ENCODE measurements around the gene IRF5. TPM values are rescaled to one million over a fixed set of nuclear protein-coding genes. Genes with fewer than 3 reads are reported as not detected.

Gene IRF5
- total RNA-seq, 2 donors from 2014 or later: 5.0 to 9.7 TPM

DNA sequence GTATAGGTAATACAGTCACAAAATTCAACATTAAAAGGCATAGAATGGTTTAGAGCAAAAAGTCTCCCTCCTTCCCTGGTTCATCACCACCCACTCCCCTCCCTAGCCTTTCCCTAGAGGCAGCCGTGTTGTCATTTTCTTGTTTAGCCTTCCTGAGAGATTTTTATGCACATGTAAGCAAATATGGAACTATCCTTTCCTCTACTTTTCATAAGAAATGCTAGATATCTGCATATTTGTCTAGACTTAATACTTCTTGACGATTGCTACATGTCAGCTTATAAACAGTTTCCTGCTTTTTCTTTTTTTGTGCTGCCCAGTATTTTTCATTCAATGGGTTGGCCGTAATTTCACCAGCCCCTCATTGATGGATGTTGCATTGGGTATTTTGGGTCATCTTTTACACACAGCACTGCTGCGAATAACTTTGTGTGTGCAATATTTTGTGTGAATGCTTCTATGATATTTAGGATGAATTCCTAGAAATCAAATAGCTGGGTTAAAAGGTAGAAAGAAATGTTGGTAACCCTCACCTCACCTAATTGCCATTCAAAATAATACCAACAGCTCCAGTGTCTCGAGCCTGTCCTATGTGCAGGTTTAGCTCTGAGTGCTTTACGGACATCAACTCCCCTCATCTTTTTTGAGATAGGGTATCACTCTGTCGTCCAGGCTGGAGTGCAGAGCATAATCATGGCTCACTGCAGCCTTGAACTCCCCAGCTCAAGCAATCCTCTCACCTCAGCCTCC, 6.9 kb downstream of the IRF5 start:
- TF ChIP-seq, protein P1, sequence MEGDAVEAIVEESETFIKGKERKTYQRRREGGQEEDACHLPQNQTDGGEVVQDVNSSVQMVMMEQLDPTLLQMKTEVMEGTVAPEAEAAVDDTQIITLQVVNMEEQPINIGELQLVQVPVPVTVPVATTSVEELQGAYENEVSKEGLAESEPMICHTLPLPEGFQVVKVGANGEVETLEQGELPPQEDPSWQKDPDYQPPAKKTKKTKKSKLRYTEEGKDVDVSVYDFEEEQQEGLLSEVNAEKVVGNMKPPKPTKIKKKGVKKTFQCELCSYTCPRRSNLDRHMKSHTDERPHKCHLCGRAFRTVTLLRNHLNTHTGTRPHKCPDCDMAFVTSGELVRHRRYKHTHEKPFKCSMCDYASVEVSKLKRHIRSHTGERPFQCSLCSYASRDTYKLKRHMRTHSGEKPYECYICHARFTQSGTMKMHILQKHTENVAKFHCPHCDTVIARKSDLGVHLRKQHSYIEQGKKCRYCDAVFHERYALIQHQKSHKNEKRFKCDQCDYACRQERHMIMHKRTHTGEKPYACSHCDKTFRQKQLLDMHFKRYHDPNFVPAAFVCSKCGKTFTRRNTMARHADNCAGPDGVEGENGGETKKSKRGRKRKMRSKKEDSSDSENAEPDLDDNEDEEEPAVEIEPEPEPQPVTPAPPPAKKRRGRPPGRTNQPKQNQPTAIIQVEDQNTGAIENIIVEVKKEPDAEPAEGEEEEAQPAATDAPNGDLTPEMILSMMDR (IDR thresholded peaks at IDR 0.05): no peak
- intact Hi-C loops (cut with DNase I): no loop called here
- H3K27me3 ChIP-seq: no peaks in the 10 kb centered on the region
- H3K9ac ChIP-seq (ENCODE audit: low read depth in 2 of 2, low read length in 2 of 2): no peak overlapping the region
- H3K4me3 ChIP-seq: no peak overlapping the region
- no peaks in the 10 kb centered on the region for H3K4me1 ChIP-seq
- H3K36me3 ChIP-seq: no peaks in the 10 kb centered on the region
- no peaks in the 10 kb centered on the region for H3K9me3 ChIP-seq
- DNase-seq: no peak
- no peak overlapping the region for H3K27ac ChIP-seq

DNA sequence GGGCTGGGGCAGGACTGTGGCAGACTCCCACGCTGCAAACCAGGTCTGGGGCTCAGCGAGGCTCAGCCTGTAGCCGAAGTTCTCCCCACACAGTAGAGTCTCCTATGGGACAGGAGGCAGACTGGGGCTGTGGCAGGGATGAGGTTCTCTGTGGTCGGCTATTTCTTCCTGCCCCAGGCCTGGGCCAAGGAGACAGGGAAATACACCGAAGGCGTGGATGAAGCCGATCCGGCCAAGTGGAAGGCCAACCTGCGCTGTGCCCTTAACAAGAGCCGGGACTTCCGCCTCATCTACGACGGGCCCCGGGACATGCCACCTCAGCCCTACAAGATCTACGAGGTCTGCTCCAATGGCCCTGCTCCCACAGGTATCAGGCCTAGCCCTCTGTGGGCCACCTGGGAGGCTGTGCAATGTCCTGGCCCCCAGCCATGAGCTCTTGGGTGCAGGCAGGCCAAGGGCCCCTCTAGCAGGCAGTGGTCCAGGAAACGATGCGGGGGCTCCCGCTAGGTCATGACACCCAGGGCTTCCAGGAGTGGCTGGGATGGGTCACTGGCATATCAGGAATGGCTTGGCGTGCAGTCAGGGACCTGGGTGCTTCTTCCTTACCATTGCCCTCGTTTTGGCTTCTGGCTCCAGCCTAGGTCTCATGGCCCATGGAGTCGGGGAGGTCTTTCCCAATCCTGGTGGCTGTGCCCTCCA, 8.1 kb downstream of the IRF5 start:
- Histone ChIP-seq H3K9ac (ENCODE audit: low read depth in 2 of 2, low read length in 2 of 2) (no peak overlapping the region), H3K36me3 (no peaks in the 10 kb centered on the region), H3K4me3 (no peak overlapping the region), H3K27ac (no peak overlapping the region), H3K27me3 (no peaks in the 10 kb centered on the region), H3K9me3 (no peaks in the 10 kb centered on the region), H3K4me1 (no peaks in the 10 kb centered on the region)
- TF ChIP-seq, protein P1 (IDR thresholded peaks at IDR 0.05): no peak
- intact Hi-C loops (cut with DNase I): no loop called here
- no peak for DNase-seq

DNA sequence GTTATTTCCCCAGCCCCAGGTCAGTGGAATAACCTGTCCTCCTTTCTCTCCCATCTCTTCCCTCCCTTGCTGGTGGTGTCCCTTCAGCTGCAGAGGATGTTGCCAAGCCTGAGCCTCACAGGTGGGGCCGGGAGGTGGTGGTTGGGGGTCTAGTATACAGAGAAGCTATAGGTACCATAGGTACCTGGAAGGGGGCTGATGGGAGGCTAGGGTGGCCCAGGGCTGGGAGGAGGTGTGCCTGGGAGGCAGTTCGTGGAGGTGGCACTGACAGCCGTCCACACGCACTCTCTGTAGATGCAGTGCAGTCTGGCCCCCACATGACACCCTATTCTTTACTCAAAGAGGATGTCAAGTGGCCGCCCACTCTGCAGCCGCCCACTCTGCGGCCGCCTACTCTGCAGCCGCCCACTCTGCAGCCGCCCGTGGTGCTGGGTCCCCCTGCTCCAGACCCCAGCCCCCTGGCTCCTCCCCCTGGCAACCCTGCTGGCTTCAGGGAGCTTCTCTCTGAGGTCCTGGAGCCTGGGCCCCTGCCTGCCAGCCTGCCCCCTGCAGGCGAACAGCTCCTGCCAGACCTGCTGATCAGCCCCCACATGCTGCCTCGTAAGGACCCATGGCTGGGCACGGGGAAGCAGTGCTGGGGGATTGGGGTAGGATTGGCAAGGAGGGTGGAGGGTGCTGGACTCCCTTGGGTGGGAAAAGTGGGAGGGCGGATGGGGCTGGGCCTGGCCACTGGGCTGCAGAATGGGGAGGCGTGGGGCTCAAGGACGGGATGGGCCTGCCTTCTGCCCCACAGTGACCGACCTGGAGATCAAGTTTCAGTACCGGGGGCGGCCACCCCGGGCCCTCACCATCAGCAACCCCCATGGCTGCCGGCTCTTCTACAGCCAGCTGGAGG, 9.5 kb downstream of the IRF5 start:
- Histone ChIP-seq H3K27me3 (no peaks in the 10 kb centered on the region), H3K4me1 (no peaks in the 10 kb centered on the region), H3K27ac (no peak overlapping the region), H3K9me3 (no peaks in the 10 kb centered on the region), H3K4me3 (no peak overlapping the region), H3K36me3 (no peaks in the 10 kb centered on the region), H3K9ac (ENCODE audit: low read depth in 2 of 2, low read length in 2 of 2) (no peak overlapping the region)
- no peak for DNase-seq
- TF ChIP-seq, protein P1 (IDR thresholded peaks at IDR 0.05): no peak
- intact Hi-C loops (cut with DNase I): no loop called here

DNA sequence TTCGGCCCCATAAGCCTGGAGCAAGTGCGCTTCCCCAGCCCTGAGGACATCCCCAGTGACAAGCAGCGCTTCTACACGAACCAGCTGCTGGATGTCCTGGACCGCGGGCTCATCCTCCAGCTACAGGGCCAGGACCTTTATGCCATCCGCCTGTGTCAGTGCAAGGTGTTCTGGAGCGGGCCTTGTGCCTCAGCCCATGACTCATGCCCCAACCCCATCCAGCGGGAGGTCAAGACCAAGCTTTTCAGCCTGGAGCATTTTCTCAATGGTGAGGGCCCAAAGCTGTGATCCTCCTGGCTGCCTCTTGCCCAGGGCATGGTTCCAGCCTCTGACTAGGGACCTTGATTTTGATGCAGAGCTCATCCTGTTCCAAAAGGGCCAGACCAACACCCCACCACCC, 10.1 kb downstream of the IRF5 start:
- H3K27me3 ChIP-seq: no peaks in the 10 kb centered on the region
- TF ChIP-seq, protein P1 (IDR thresholded peaks at IDR 0.05): no peak
- no peaks in the 10 kb centered on the region for H3K9me3 ChIP-seq
- intact Hi-C loops (cut with DNase I): no loop called here
- H3K36me3 ChIP-seq: no peaks in the 10 kb centered on the region
- H3K4me1 ChIP-seq: no peaks in the 10 kb centered on the region
- no peak for DNase-seq
- H3K9ac ChIP-seq (ENCODE audit: low read depth in 2 of 2, low read length in 2 of 2): no peak overlapping the region
- no peak overlapping the region for H3K4me3 ChIP-seq
- no peak overlapping the region for H3K27ac ChIP-seq

DNA sequence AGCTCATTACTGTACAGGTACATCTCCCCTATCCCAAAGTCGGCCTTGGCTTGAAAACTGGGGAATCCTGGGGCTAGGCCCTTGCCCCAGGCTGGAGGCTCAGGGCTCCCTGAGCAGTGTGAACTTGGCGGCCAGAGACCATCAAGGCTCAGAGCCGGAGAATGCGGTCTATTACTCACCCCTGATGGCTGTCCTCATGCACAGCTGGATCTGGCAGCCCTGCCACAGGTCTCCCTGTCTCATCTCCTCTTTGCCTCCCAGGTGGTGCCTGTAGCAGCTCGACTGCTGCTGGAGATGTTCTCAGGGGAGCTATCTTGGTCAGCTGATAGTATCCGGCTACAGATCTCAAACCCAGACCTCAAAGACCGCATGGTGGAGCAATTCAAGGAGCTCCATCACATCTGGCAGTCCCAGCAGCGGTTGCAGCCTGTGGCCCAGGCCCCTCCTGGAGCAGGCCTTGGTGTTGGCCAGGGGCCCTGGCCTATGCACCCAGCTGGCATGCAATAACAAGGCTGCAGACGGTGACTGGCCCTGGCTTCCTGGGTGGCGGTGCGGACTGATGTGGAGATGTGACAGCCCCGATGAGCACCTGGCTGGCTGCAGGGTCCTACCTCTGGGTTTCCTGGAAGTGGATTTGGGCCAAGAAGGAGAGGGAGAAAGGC, 10.7 kb downstream of the IRF5 start:
- Histone ChIP-seq H3K27ac (no peak overlapping the region), H3K4me1 (no peaks in the 10 kb centered on the region), H3K36me3 (no peaks in the 10 kb centered on the region), H3K27me3 (no peaks in the 10 kb centered on the region), H3K9ac (ENCODE audit: low read depth in 2 of 2, low read length in 2 of 2) (no peak overlapping the region), H3K4me3 (no peak overlapping the region), H3K9me3 (no peaks in the 10 kb centered on the region)
- intact Hi-C loops (cut with DNase I): no loop called here
- TF ChIP-seq, protein P1 (IDR thresholded peaks at IDR 0.05): no peak
- DNase-seq: no peak
